GM21723 (cell line): ENCODE data around the gene POPDC2.

Source experiments
- ATAC-seq: cut with Tn5 transposase; IDR thresholded peaks from one replicate; pipeline ENCODE4 v1.9.1; 2021; ENCODE audit warnings: mild to moderate bottlenecking, moderate library complexity; ENCODE audit not compliant: unreplicated experiment

Gene POPDC2

GRCh38 chr3:119642746-119643473 is 17.5 kb downstream of the POPDC2 start:
- ATAC-seq = no peak

GRCh38 chr3:119641416-119641815 is 19.0 kb downstream of the POPDC2 start:
- no peak for ATAC-seq

GRCh38 chr3:119639494-119640350 is 20.7 kb downstream of the POPDC2 start:
- no peak for ATAC-seq

- peak; percentile 37 for ATAC-seq
Measured at GRCh38 chr3:119637679-119638477, 22.5 kb downstream of the POPDC2 start.

GRCh38 chr3:119636891-119637611 is 23.3 kb downstream of the POPDC2 start:
- ATAC-seq = no peak

- ATAC-seq = no peak
Measured at GRCh38 chr3:119636249-119636648, 24.1 kb downstream of the POPDC2 start.

- ATAC-seq = no peak
Measured at GRCh38 chr3:119635719-119636118, 24.7 kb downstream of the POPDC2 start.

GRCh38 chr3:119632829-119633228 is 27.6 kb downstream of the POPDC2 start:
- no peak for ATAC-seq

- ATAC-seq = no peak
Measured at GRCh38 chr3:119632216-119632615, 28.2 kb downstream of the POPDC2 start.

GRCh38 chr3:119631516-119631915 is 28.9 kb downstream of the POPDC2 start:
- ATAC-seq = no peak

- no peak for ATAC-seq
Measured at GRCh38 chr3:119630880-119631329, 29.5 kb downstream of the POPDC2 start.

- no peak for ATAC-seq
Measured at GRCh38 chr3:119630128-119630879, 30.1 kb downstream of the POPDC2 start.

GRCh38 chr3:119628816-119629445 is 31.5 kb downstream of the POPDC2 start:
- ATAC-seq = peak; percentile 21

- peak; percentile 62 for ATAC-seq
Measured at GRCh38 chr3:119628390-119628789, 32.0 kb downstream of the POPDC2 start.

GRCh38 chr3:119627461-119627860 is 32.9 kb downstream of the POPDC2 start:
- ATAC-seq = peak; percentile 45

GRCh38 chr3:119626196-119626595 is 34.2 kb downstream of the POPDC2 start:
- ATAC-seq = no peak

- ATAC-seq = no peak
Measured at GRCh38 chr3:119625451-119626153, 34.8 kb downstream of the POPDC2 start.

GRCh38 chr3:119624002-119624720 is 36.2 kb downstream of the POPDC2 start:
- no peak for ATAC-seq
